T-helper 2 cell (primary cell): ENCODE results near the gene USPL1.

Experiments
- DNase-seq, 5 experiments: peaks; one replicate each; pipeline versions ENCODE4 v3.0.0 to v3.0.0-alpha.2; 2012 to 2022

The USPL1 gene

DNA sequence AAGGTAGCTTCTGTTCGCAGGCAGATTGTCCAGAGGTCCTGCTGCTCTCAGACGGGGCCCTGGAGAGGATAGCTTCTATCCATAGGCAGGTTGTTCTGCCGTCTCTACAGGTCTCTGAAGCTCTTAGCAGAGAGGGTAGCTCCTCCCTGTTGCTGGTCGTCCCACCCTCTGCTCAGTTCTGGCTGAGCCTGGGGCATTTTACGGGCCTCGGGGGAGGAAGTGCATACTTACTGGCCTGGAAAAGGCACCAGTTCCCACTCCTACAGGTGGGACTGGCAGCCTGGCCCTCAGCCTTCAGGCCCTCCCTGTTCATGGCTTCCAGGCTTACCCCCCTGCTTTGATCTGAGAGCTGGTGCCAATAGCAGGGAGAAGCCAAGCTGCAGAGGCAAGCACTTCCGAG lies 42.3 kb downstream of the USPL1 start:
- no peak for DNase-seq

DNA sequence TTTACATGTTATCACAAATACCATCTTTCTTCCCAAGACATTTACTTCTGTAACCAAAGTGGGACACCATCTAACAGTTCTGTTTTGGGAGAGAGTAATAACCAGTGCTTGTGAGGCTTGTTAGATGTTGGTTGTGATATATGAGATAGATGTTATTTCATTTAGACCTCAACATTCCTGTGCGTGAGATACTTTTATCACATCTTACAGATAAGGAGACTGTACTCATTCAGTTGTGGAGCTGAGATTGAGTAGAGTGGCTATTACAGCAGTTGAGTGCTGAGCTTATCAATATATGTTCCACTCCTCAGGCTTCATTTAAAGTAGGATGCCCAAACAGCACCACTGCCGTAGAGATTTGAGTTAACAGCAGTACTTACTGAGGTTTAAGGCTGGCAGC lies 43.1 kb downstream of the USPL1 start:
- DNase-seq: no peak

- no peak for DNase-seq
These were observed 47.1 kb downstream of the USPL1 start for GRCh38 chr13:30664689-30665275.

DNA sequence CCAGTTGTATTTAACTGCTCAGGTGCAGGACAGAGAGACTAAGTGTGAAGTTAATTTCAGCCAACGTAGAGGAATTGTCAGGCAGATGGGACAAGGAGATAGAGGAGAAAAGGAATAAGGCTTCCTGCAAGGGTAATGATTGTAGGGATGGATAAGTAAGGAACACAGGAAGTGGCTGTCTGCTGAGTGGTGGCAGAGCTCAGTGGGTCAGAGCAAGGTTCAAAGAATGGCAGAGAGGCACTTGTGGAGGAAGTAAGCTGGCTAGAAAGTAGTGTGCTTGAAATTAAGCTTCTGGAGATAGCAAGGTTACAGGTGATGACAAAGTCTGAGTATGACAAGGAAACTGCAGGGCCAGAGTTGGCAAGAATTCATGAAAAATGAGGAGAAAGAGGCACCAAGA lies 47.9 kb downstream of the USPL1 start:
- peak in 1 of 5 experiments; percentile 24 for DNase-seq

DNA sequence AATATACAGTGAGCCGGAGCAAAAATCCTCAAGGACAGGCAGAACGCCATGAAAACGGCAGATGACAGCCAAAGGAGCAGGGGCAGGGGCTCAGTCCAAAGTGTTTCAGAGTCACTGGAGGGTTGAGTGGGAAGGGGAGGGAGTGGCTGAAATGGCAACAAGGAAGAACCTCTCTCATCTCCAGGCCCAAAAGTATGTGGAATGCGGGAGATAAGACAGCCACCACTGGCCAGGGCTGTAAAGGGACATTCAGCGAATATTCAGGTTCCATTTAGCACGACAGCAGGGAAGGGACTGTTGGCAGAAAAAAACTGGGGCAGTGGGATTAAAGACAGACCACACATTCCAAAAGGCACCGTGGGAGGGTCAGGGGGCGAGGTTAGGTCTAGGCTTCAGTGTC lies 48.4 kb downstream of the USPL1 start:
- DNase-seq: no peak

GRCh38 chr13:30667014-30667413 lies 49.3 kb downstream of the USPL1 start:
- DNase-seq: no peak

DNA sequence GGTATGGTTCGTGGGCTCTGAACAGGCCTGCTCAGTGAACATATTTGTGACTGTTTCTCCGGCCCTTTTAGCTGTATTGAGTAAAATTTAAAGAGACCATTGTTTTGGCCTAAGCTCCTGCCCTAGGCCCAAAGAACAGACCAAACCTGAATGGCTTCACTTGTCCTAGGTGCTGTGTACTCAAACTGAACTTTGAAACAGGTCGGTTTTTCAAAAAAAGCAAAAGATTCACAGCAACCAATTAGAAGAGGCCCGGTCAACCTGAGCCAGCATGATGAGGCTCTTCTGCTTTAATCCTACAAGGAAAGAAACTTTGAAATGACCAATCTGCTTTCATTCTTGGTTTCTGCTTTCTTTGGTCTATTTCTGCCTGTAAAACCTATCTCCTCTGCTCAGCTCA lies 50.6 kb downstream of the USPL1 start:
- no peak for DNase-seq

DNA sequence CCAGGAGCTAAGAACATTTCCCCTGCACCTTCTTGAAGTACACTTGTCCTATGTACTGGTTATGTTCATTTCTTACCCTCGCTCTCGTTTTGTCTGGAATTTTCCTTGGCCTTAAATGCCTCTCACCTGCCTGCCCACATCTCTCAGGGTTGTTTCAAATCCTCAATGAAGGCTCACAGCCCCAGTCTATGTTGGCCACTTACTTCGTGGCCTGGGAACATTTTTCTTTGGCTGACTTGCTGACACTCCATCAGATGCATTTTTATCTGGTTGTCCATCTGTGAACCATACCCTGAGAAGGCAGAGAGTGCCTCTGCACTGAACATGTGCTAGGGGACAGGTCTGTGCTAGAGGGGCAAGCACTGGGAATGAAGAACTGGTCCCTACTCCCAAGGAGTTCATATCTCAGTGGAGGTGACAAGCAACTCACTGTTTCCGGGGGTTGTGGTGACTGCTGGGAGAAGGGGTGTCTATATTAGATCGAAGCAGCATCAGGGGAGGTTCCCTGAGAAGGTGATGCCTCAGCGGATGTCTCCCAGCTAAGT lies 53.6 kb downstream of the USPL1 start:
- no peak for DNase-seq

DNA sequence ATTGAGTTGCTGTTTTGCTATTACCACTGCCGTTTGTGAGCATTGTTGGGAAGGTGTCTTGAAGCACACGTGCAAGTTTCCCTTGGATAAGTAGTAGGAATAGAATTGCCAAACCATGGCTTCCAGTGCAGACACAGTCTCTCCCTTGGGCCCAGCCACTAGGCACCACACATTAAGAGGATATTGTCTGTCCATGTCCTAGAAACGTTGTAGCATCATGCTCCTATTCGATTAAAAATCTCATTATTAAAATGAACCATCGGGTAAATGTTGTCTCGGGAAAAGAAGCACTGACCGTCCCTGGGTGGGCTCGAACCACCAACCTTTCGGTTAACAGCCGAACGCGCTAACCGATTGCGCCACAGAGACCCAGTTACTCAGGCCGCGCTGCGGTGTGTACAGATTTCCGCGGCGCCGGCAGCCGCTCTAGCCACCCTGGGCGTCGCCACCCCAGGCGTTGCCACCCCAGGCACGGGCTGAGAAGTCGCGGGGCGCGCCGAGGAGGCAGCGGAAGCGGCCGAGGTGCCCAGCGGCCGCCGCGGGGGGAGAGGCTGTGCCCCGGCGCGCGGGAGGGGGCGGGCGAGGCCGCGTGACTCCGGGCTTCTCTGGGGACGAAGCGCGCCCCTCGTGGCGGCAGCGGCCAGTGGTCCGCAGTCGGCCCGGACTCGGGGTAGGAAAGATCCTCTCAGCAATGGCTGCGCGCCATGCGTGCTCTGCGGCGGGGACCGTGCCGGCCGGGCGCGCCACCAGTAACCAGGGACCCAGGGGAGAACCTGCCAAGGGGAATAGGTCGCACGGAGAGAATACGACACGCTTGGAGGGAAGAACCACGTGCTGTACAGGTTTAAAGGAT lies 56.2 kb downstream of the USPL1 start:
- DNase-seq: peak; percentile 66 to 94 (median 82)

DNA sequence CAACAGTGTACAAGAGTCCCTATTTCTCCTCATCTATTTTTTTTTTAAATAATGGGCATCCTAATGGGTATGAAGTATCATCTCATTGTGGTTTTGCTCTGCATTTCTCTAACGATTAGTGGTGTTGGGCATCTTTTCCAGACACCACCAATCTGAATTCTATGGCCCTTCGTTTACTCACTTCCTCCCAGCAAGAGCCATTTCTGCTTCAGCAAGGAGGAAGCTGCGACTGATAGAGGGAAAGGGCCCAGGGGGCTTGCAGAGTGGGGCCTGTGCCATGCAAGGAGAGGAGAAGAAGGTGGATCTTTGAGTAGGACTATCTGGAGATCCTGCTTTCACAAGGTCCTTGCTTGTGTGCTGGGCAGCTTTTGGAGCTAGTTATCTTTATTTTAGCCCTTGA lies 58.0 kb downstream of the USPL1 start:
- DNase-seq: no peak

- DNase-seq: no peak
These were observed 59.0 kb downstream of the USPL1 start for GRCh38 chr13:30676672-30677071.

DNA sequence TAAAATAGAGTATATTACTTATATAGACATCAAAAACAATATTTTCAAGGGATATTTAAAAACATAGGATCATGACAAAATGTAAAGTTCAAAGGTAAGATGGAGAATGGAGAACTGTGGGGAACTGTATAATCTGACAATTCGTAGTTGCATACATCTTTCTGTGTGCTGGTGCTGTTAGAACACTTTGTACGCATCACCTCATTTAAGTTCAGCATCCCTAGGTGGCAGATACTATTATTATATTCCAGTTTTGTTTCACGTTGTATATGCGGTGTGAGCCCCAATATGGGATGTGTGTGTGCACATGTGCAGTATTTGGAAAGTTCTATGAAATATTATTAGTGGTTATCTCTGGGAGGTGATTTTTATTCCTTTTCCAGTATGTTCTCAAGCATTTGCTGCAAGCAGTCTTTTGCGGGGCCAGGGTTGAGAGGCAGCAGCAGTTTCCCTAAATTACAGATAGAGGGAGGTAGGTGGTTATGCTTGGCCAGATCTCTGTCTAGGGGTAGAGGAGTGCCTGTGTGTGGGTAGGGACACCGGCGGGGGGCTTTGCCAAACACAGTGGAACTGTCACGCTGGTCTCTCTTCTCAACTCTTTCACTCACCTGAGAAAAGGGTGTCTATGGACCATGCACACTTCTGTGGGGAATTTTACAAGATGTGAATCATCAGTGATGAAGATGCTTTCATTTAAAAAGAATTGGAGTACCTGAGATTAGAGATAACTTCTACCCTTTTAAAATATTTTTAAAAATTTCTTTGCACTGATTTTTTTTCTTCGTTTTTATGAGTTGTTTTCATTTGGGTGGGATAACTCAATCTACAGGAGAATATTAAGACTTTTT lies 62.0 kb downstream of the USPL1 start:
- peak in 2 of 5 experiments; percentile 24 to 69 for DNase-seq

DNA sequence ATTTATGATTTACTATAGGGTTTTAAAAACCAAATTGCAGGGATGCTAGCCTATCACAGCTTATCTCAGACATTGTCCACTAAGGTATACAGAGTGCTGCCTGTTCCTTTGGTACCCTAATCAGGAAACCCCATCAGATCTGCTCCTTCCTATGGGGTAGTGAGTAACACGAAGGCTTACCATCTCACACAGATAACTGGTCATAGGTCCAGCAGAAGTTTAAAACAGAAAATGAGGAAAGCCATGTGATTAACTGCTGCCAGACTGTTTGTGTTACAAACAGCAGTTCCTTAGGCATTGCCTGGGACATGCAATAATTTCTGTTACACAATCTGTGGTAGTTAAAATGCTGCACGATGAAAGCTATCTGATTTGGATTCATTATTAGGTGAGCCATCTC lies 64.1 kb downstream of the USPL1 start:
- DNase-seq: no peak

DNA sequence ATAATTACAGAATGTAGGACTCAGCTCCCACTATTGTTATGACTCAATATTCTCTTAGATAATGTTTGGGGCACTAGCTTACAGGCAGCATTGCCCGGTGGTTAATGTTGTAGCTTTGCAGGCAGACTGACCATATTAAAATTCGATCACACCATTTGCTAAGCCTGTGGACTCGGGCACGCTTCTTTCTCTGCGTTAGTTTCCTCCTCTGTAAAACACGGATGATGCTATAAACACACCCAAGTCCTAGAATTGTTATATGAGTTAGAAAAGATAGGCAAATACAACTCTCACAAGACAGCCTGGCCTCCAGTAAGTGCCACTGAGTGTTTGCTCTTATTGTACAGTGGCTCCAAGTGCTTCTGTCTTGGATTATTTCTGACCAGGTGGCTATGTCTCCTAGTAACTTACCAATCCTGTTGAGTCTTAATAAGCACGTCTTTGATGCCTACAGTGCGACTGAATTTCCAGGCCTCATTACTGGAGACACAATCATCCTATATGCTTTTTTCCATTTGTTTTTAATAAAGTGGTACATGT lies 67.7 kb downstream of the USPL1 start:
- no peak for DNase-seq

- DNase-seq: no peak
These were observed 68.3 kb downstream of the USPL1 start for GRCh38 chr13:30685987-30686386.

- no peak for DNase-seq
These were observed 69.9 kb downstream of the USPL1 start for GRCh38 chr13:30687601-30688000.

- DNase-seq: no peak
These were observed 72.0 kb downstream of the USPL1 start for GRCh38 chr13:30689752-30690151.

- DNase-seq: peak in 2 of 5 experiments; percentile 24 to 55
These were observed 72.8 kb downstream of the USPL1 start for GRCh38 chr13:30690282-30691188.

GRCh38 chr13:30692113-30692512 lies 74.4 kb downstream of the USPL1 start:
- DNase-seq: no peak

DNA sequence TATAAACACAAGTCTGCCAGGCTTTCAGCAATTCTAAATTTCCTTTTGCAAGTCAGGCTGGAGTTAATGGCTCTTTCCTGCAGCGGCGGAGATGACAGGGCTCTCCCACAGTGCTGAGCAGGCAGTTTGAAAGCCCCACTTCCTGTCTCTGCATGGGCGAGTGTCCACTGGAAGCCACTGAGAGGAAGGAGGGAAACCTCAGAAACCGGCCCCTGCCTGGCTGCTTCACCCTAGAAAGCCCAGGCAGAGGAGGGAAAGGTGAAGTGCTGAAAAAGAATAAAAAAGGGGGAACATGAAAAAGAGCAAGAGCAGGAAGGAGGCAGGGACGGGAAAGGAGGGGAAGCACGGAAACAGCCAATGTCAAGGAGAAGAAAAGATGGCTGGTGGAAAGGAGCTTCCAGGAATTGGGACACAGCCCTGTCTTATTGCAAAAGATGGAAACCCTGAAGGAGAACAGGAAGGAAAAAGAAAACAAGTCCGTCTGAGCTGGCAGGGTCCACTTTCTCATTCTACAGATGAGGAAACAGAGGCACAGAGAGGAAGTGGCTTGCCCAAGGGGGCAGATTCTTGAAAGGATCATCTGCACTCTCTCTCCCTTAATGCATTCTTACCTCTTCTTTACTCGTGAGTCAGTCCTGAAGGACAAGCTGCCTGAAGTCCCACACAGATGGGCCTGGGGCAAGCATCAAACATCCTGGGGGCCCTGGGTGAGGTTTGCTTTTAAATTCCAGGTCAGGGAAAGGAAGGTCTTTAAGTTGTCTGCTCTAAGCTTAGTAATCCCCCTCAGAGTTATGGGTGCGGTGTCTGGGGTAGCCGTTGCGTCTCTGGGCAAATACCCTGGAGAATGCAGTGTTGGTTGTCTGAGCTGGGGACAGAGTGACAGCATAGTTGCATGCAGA lies 78.8 kb downstream of the USPL1 start:
- peak in 1 of 5 experiments; percentile 53 for DNase-seq
